ENCODE results near the gene GAMT.

GRCh38 chr19:1373534-1374249, 27.6 kb downstream of the GAMT start:
- TF ChIP-seq POLR2AphosphoS5 (IDR thresholded peaks at IDR 0.05) = no peak
- TF ChIP-seq POLR2A (IDR thresholded peaks at IDR 0.05) = no peak
